ENCODE data around the gene BSCL2. TPM values are rescaled to one million over a fixed set of nuclear protein-coding genes. Genes with fewer than 3 reads are reported as not detected.

Gene BSCL2
- total and polyA plus RNA-seq, 2 of the 13 experiments (the other 11 are each of a cell fraction or from before 2014, with no cell fraction given), result 19.5 to 21.1 TPM

- no peak for TF ChIP-seq HNRNPL (IDR thresholded peaks at IDR 0.05; ENCODE audit: low read depth, low read length)
- no peak for TF ChIP-seq ZNF335 (CRISPR knock-in tag; IDR thresholded peaks at IDR 0.05)
- no peak for TF ChIP-seq ZNF430 (CRISPR knock-in tag; IDR thresholded peaks at IDR 0.05)
- no peak for TF ChIP-seq NRL (CRISPR knock-in tag; IDR thresholded peaks at IDR 0.05; ENCODE audit: borderline replicate concordance)
- no peak for TF ChIP-seq IKZF5 (CRISPR knock-in tag; IDR thresholded peaks at IDR 0.05)
- no peak; the same call in 1 of the 2 replicates for TF ChIP-seq ADNP (CRISPR knock-in tag; IDR thresholded peaks at IDR 0.05)
- no peak for TF ChIP-seq NFE2 (CRISPR knock-in tag; IDR thresholded peaks at IDR 0.05)
- no peak for TF ChIP-seq NCOA1 (CRISPR knock-in tag; IDR thresholded peaks at IDR 0.05)
- TF ChIP-seq POGK (CRISPR knock-in tag; conservative IDR thresholded peaks at IDR 0.05), result no peak
- 0 out of 2 replicates have a peak, but pooled peaks have one; percentile 75 for TF ChIP-seq MXD3 (CRISPR knock-in tag; IDR thresholded peaks at IDR 0.05)
- TF ChIP-seq ELK4 (CRISPR knock-in tag; IDR thresholded peaks at IDR 0.05; ENCODE audit: borderline replicate concordance), result no peak
- no peak for TF ChIP-seq ZNF446 (CRISPR knock-in tag; IDR thresholded peaks at IDR 0.05)
- TF ChIP-seq RFX5 (IDR thresholded peaks at IDR 0.05; ENCODE audit: low read depth, low read length), result no peak
- no peak; the same call in none of the 2 replicates for TF ChIP-seq TBX2 (CRISPR knock-in tag; IDR thresholded peaks at IDR 0.05; ENCODE audit: borderline replicate concordance)
- 0 out of 2 replicates have a peak, but pooled peaks have one; percentile 29 for TF ChIP-seq ZNF329 (CRISPR knock-in tag; IDR thresholded peaks at IDR 0.05; ENCODE audit: low read depth)
- TF ChIP-seq ZNF737 (CRISPR knock-in tag; IDR thresholded peaks at IDR 0.05; ENCODE audit: borderline replicate concordance), result no peak
- TF ChIP-seq ETV6 (CRISPR knock-in tag; conservative IDR thresholded peaks at IDR 0.05), result no peak; the same call in 1 of the 2 replicates
- peak in 1 of 2 experiments; percentile 11; a peak in 1 of 4 replicates for TF ChIP-seq HMGXB4 (CRISPR knock-in tag; IDR thresholded peaks at IDR 0.05; ENCODE audit: borderline replicate concordance in 1 of 2, low read depth in 1 of 2)
- peak; percentile 73 for TF ChIP-seq ZMYM3 (CRISPR knock-in tag; IDR thresholded peaks at IDR 0.05)
- no peak for TF ChIP-seq TFAP4 (IDR thresholded peaks at IDR 0.05; ENCODE audit: borderline replicate concordance, low read depth)
- no peak for TF ChIP-seq ATF5 (CRISPR knock-in tag; IDR thresholded peaks at IDR 0.05; ENCODE audit: low read depth)
- TF ChIP-seq SMARCE1 (IDR thresholded peaks at IDR 0.05; ENCODE audit: borderline replicate concordance), result no peak
Observed at GRCh38 chr11:62664405-62665074, 42.7 kb downstream of the BSCL2 start (continued).

Measured in HepG2 (cell line).